Activated naive CD4-positive, alpha-beta T cell treated with anti-CD3 and anti-CD28 coated beads, Interleukin-2, amount 10 ng/mL, durations not matched to agents 7 days and 5 days (primary cell): ENCODE results near the gene HEXB.
A peak's percentile ranks its signal among the peaks of the same experiment; 100 is the strongest.

ENCODE experiments used
- CTCF ChIA-PET: fragments of 350-600 bp; sonication (Branson Sonifier 250); formaldehyde crosslinking; loops from one replicate; lab custom pipeline; 2021; ENCODE audit warnings: antibody characterized with exemption; lab: Charles Lee
- DNase-seq: peaks from one replicate; pipeline ENCODE4 v3.0.0-alpha.2; 2020
- H3K27ac Mint-ChIP-seq: one replicate; pipeline ENCODE4 v1.8.0; 2021; ENCODE audit warnings: mild to moderate bottlenecking, moderate library complexity, mixed read lengths
- H3K27me3 Mint-ChIP-seq: one replicate; pipeline ENCODE4 v1.8.0; 2021; ENCODE audit warnings: mild to moderate bottlenecking, mixed read lengths
- H3K36me3 Mint-ChIP-seq: one replicate; pipeline ENCODE4 v1.8.0; 2021; ENCODE audit warnings: mixed read lengths
- H3K4me1 Mint-ChIP-seq: one replicate; pipeline ENCODE4 v1.8.0; 2021; ENCODE audit warnings: mixed read lengths
- H3K4me3 Mint-ChIP-seq: one replicate; pipeline ENCODE4 v1.8.0; 2021; ENCODE audit warnings: mild to moderate bottlenecking, moderate library complexity, mixed read lengths
- H3K9me3 Mint-ChIP-seq: one replicate; pipeline ENCODE4 v1.8.0; 2021; ENCODE audit warnings: mixed read lengths

HEXB gene

GRCh38 chr5:74647096-74647495 is 37.9 kb upstream of the HEXB start:
- no peaks in the 10 kb centered on the region for H3K36me3 Mint-ChIP-seq
- no peak for DNase-seq
- H3K4me1 Mint-ChIP-seq, result peaks cover 4% of the 10 kb centered on the region
- no peak overlapping the region for H3K4me3 Mint-ChIP-seq
- no peak overlapping the region for H3K27ac Mint-ChIP-seq
- CTCF ChIA-PET, result interaction anchor here (0.5 to 1.3 kb wide), 3 partner anchors 273 to 1056 kb away, joined by 3 to 4 read pairs (median 3); no protein-coding TSS in a partner anchor
- no peaks in the 10 kb centered on the region for H3K9me3 Mint-ChIP-seq
- peaks cover 31% of the 10 kb centered on the region for H3K27me3 Mint-ChIP-seq

- H3K4me3 Mint-ChIP-seq, result no peak overlapping the region
- DNase-seq, result peak; percentile 50
- no peak overlapping the region for H3K27ac Mint-ChIP-seq
- CTCF ChIA-PET, result interaction anchor here (0.9 to 2.5 kb wide), 7 partner anchors 23 to 1058 kb away, joined by 3 to 30 read pairs (median 4); no protein-coding TSS in a partner anchor
- peaks cover 17% of the 10 kb centered on the region for H3K27me3 Mint-ChIP-seq
- H3K4me1 Mint-ChIP-seq, result no peaks in the 10 kb centered on the region
- no peaks in the 10 kb centered on the region for H3K36me3 Mint-ChIP-seq
- no peaks in the 10 kb centered on the region for H3K9me3 Mint-ChIP-seq
These were observed 36.2 kb upstream of the HEXB start for GRCh38 chr5:74648835-74649293.

- H3K4me3 Mint-ChIP-seq, result no peak overlapping the region
- DNase-seq, result no peak
- CTCF ChIA-PET, result interaction anchor here (0.6 to 2.5 kb wide), 10 partner anchors 19 to 1059 kb away, joined by 3 to 30 read pairs (median 4); no protein-coding TSS in a partner anchor
- H3K27ac Mint-ChIP-seq, result no peak overlapping the region
- peaks cover 12% of the 10 kb centered on the region for H3K27me3 Mint-ChIP-seq
- H3K9me3 Mint-ChIP-seq, result no peaks in the 10 kb centered on the region
- no peaks in the 10 kb centered on the region for H3K4me1 Mint-ChIP-seq
- no peaks in the 10 kb centered on the region for H3K36me3 Mint-ChIP-seq
These were observed 35.5 kb upstream of the HEXB start for GRCh38 chr5:74649421-74649973.

GRCh38 chr5:74651710-74652109 is 33.3 kb upstream of the HEXB start:
- H3K36me3 Mint-ChIP-seq, result no peaks in the 10 kb centered on the region
- no peak overlapping the region for H3K4me3 Mint-ChIP-seq
- H3K9me3 Mint-ChIP-seq, result no peaks in the 10 kb centered on the region
- no peak for DNase-seq
- no peaks in the 10 kb centered on the region for H3K4me1 Mint-ChIP-seq
- H3K27ac Mint-ChIP-seq, result no peak overlapping the region
- CTCF ChIA-PET, result interaction anchor here (1.7 kb wide), 1 partner anchor 749 kb away, joined by 3 read pairs; no protein-coding TSS in a partner anchor
- H3K27me3 Mint-ChIP-seq, result peaks cover 10% of the 10 kb centered on the region

- H3K36me3 Mint-ChIP-seq, result no peaks in the 10 kb centered on the region
- H3K4me3 Mint-ChIP-seq, result no peak overlapping the region
- DNase-seq, result no peak
- CTCF ChIA-PET, result interaction anchor here (1.7 kb wide), 1 partner anchor 750 kb away, joined by 3 read pairs; no protein-coding TSS in a partner anchor
- H3K4me1 Mint-ChIP-seq, result no peaks in the 10 kb centered on the region
- no peaks in the 10 kb centered on the region for H3K9me3 Mint-ChIP-seq
- no peak overlapping the region for H3K27ac Mint-ChIP-seq
- peaks cover 9% of the 10 kb centered on the region for H3K27me3 Mint-ChIP-seq
These were observed 32.5 kb upstream of the HEXB start for GRCh38 chr5:74652576-74652975.

- DNase-seq, result no peak
- peaks cover 16% of the 10 kb centered on the region for H3K27me3 Mint-ChIP-seq
- H3K9me3 Mint-ChIP-seq, result no peaks in the 10 kb centered on the region
- H3K36me3 Mint-ChIP-seq, result no peaks in the 10 kb centered on the region
- H3K27ac Mint-ChIP-seq, result no peak overlapping the region
- no peaks in the 10 kb centered on the region for H3K4me1 Mint-ChIP-seq
- H3K4me3 Mint-ChIP-seq, result no peak overlapping the region
- CTCF ChIA-PET, result interaction anchor here (0.9 to 1.0 kb wide), 3 partner anchors 9 to 265 kb away, joined by 3 read pairs; no protein-coding TSS in a partner anchor
These were observed 31.0 kb upstream of the HEXB start for GRCh38 chr5:74653991-74654390.

GRCh38 chr5:74655206-74655605 is 29.8 kb upstream of the HEXB start:
- H3K4me3 Mint-ChIP-seq, result no peak overlapping the region
- H3K9me3 Mint-ChIP-seq, result no peaks in the 10 kb centered on the region
- CTCF ChIA-PET, result interaction anchor here (0.8 to 1.0 kb wide), 2 partner anchors 8 to 261 kb away, joined by 3 read pairs; no protein-coding TSS in a partner anchor
- H3K27me3 Mint-ChIP-seq, result peaks cover 16% of the 10 kb centered on the region
- DNase-seq, result no peak
- H3K27ac Mint-ChIP-seq, result no peak overlapping the region
- no peaks in the 10 kb centered on the region for H3K4me1 Mint-ChIP-seq
- no peaks in the 10 kb centered on the region for H3K36me3 Mint-ChIP-seq

- Mint-ChIP-seq H3K4me3 (no peak overlapping the region), H3K9me3 (no peaks in the 10 kb centered on the region), H3K27ac (no peak overlapping the region), H3K27me3 (peaks cover 21% of the 10 kb centered on the region), H3K36me3 (no peaks in the 10 kb centered on the region), H3K4me1 (no peaks in the 10 kb centered on the region)
- DNase-seq, result no peak
- CTCF ChIA-PET, result no interaction called here
These were observed 29.3 kb upstream of the HEXB start for GRCh38 chr5:74655716-74656115.

GRCh38 chr5:74657165-74657564 is 27.9 kb upstream of the HEXB start:
- Mint-ChIP-seq H3K4me3 (no peak overlapping the region), H3K27ac (no peak overlapping the region), H3K36me3 (no peaks in the 10 kb centered on the region), H3K9me3 (no peaks in the 10 kb centered on the region), H3K4me1 (no peaks in the 10 kb centered on the region), H3K27me3 (peaks cover 29% of the 10 kb centered on the region)
- CTCF ChIA-PET, result interaction anchor here (0.5 kb wide), 1 partner anchor 209 kb away, joined by 3 read pairs; no protein-coding TSS in a partner anchor
- no peak for DNase-seq

- Mint-ChIP-seq H3K27ac (no peak overlapping the region), H3K27me3 (peaks cover 34% of the 10 kb centered on the region), H3K4me3 (no peak overlapping the region), H3K4me1 (no peaks in the 10 kb centered on the region), H3K36me3 (no peaks in the 10 kb centered on the region), H3K9me3 (no peaks in the 10 kb centered on the region)
- DNase-seq, result no peak
- CTCF ChIA-PET, result no interaction called here
These were observed 25.9 kb upstream of the HEXB start for GRCh38 chr5:74659172-74659571.

GRCh38 chr5:74660140-74660539 is 24.9 kb upstream of the HEXB start:
- DNase-seq, result no peak
- no peaks in the 10 kb centered on the region for H3K9me3 Mint-ChIP-seq
- peaks cover 30% of the 10 kb centered on the region for H3K27me3 Mint-ChIP-seq
- no peak overlapping the region for H3K4me3 Mint-ChIP-seq
- CTCF ChIA-PET, result no interaction called here
- no peaks in the 10 kb centered on the region for H3K36me3 Mint-ChIP-seq
- H3K4me1 Mint-ChIP-seq, result no peaks in the 10 kb centered on the region
- no peak overlapping the region for H3K27ac Mint-ChIP-seq

- no peak overlapping the region for H3K4me3 Mint-ChIP-seq
These were observed 24.2 kb upstream of the HEXB start for GRCh38 chr5:74660873-74661272.

GRCh38 chr5:74664551-74664950 is 20.5 kb upstream of the HEXB start:
- Mint-ChIP-seq H3K27me3 (peaks cover 21% of the 10 kb centered on the region), H3K4me3 (no peak overlapping the region), H3K36me3 (no peaks in the 10 kb centered on the region), H3K9me3 (no peaks in the 10 kb centered on the region), H3K27ac (no peak overlapping the region), H3K4me1 (no peaks in the 10 kb centered on the region)
- CTCF ChIA-PET, result interaction anchor here (0.7 to 1.1 kb wide), 3 partner anchors 14 to 261 kb away, joined by 3 to 5 read pairs (median 3); no protein-coding TSS in a partner anchor
- no peak for DNase-seq

More at GRCh38 chr5:74660873-74661272, 24.2 kb upstream of the HEXB start:
- no peaks in the 10 kb centered on the region for H3K9me3 Mint-ChIP-seq
- CTCF ChIA-PET, result no interaction called here
- H3K36me3 Mint-ChIP-seq, result no peaks in the 10 kb centered on the region
- peaks cover 30% of the 10 kb centered on the region for H3K27me3 Mint-ChIP-seq
- no peak overlapping the region for H3K27ac Mint-ChIP-seq
- no peak for DNase-seq
- H3K4me1 Mint-ChIP-seq, result no peaks in the 10 kb centered on the region

GRCh38 chr5:74665273-74665672 is 19.8 kb upstream of the HEXB start:
- no peak for DNase-seq
- H3K4me3 Mint-ChIP-seq, result no peak overlapping the region
- no peaks in the 10 kb centered on the region for H3K9me3 Mint-ChIP-seq
- H3K4me1 Mint-ChIP-seq, result no peaks in the 10 kb centered on the region
- no peaks in the 10 kb centered on the region for H3K36me3 Mint-ChIP-seq
- CTCF ChIA-PET, result interaction anchor here (1.1 kb wide), 1 partner anchor 253 kb away, joined by 3 read pairs; no protein-coding TSS in a partner anchor
- no peak overlapping the region for H3K27ac Mint-ChIP-seq
- H3K27me3 Mint-ChIP-seq, result peaks cover 20% of the 10 kb centered on the region

GRCh38 chr5:74665816-74666215 is 19.2 kb upstream of the HEXB start:
- no peaks in the 10 kb centered on the region for H3K4me1 Mint-ChIP-seq
- no peak overlapping the region for H3K4me3 Mint-ChIP-seq
- peaks cover 15% of the 10 kb centered on the region for H3K27me3 Mint-ChIP-seq
- DNase-seq, result no peak
- no peak overlapping the region for H3K27ac Mint-ChIP-seq
- CTCF ChIA-PET, result no interaction called here
- H3K9me3 Mint-ChIP-seq, result no peaks in the 10 kb centered on the region
- no peaks in the 10 kb centered on the region for H3K36me3 Mint-ChIP-seq
